GM23338 (cell line): ENCODE measurements around the gene SS18. TPM values are rescaled to one million over a fixed set of nuclear protein-coding genes. Genes with fewer than 3 reads are reported as not detected.

Experiments used
- ATAC-seq: fragments of 200-7000 bp; cut with Tn5 transposase; 3 replicates; pipeline ENCODE4 v1.9.1; 2020
- DNase-seq: peaks from one replicate; pipeline ENCODE4 v3.0.0-alpha.2; 2015; ENCODE audit warnings: low spot score
- H2AFZ ChIP-seq: fragments of 200-600 bp; sonication (generic); 2 replicates; pipeline ENCODE4 v1.8.0; 2016; ENCODE audit warnings: antibody characterized with exemption, mild to moderate bottlenecking, moderate library complexity
- H3F3A ChIP-seq: fragments of 200-600 bp; sonication (generic); replicated peaks from 2 replicates; pipeline ENCODE4 v1.8.0; 2017; ENCODE audit warnings: antibody characterized with exemption, mixed run types, low read depth
- H3K27ac ChIP-seq: fragments of 200-600 bp; sonication (generic); 2 replicates; pipeline ENCODE4 v1.6.1; 2016; ENCODE audit warnings: low read depth
- H3K27me3 ChIP-seq: fragments of 200-600 bp; sonication (generic); 2 replicates; pipeline ENCODE4 v1.8.0; 2016; ENCODE audit warnings: mild to moderate bottlenecking, mixed run types, moderate library complexity; ENCODE audit not compliant: insufficient read depth
- H3K36me3 ChIP-seq: fragments of 200-600 bp; sonication (generic); 2 replicates; pipeline ENCODE4 v1.8.0; 2016; ENCODE audit warnings: mild to moderate bottlenecking; ENCODE audit not compliant: insufficient read depth
- H3K4me1 ChIP-seq: fragments of 200-600 bp; sonication (generic); 2 replicates; pipeline ENCODE4 v1.8.0; 2016; ENCODE audit warnings: mild to moderate bottlenecking, moderate library complexity; ENCODE audit not compliant: insufficient read depth
- H3K4me2 ChIP-seq: fragments of 200-600 bp; sonication (generic); 2 replicates; pipeline ENCODE4 v1.7.1; 2017; ENCODE audit warnings: mixed run types
- H3K4me3 ChIP-seq: fragments of 200-600 bp; sonication (generic); 2 replicates; pipeline ENCODE4 v1.6.1; 2016; ENCODE audit warnings: mixed run types
- H3K79me2 ChIP-seq: fragments of 200-600 bp; sonication (generic); replicated peaks from 2 replicates; pipeline ENCODE4 v1.8.0; 2017; ENCODE audit warnings: mild to moderate bottlenecking; ENCODE audit not compliant: insufficient read depth
- H3K9me2 ChIP-seq: fragments of 200-600 bp; sonication (generic); 2 replicates; pipeline ENCODE4 v1.8.0; 2017; ENCODE audit not compliant: insufficient read depth
- H4K20me1 ChIP-seq: fragments of 200-600 bp; sonication (generic); replicated peaks from 2 replicates; pipeline ENCODE4 v1.8.0; 2017; ENCODE audit warnings: mild to moderate bottlenecking; ENCODE audit not compliant: insufficient read depth
- H3K27ac Mint-ChIP-seq: 2 replicates; pipeline ENCODE4 v1.8.0; 2020; ENCODE audit warnings: inconsistent platforms, mild to moderate bottlenecking, moderate library complexity, mixed read lengths
- H3K27me3 Mint-ChIP-seq: 3 replicates; pipeline ENCODE4 v1.8.0; 2022; ENCODE audit warnings: low read depth, mild to moderate bottlenecking, moderate library complexity, mixed read lengths, inconsistent platforms; ENCODE audit not compliant: insufficient read depth, poor library complexity
- H3K36me3 Mint-ChIP-seq: 3 replicates; pipeline ENCODE4 v1.8.0; 2021; ENCODE audit warnings: low read depth, mild to moderate bottlenecking, inconsistent platforms, moderate library complexity, mixed read lengths
- H3K4me1 Mint-ChIP-seq: 3 replicates; pipeline ENCODE4 v1.8.0; 2020; ENCODE audit warnings: mild to moderate bottlenecking, inconsistent platforms, mixed read lengths
- H3K4me3 Mint-ChIP-seq: 3 replicates; pipeline ENCODE4 v1.8.0; 2021; ENCODE audit warnings: moderate library complexity, mild to moderate bottlenecking, inconsistent platforms, mixed read lengths
- H3K9me3 Mint-ChIP-seq: 3 replicates; pipeline ENCODE4 v1.8.0; 2020; ENCODE audit warnings: moderate library complexity, mild to moderate bottlenecking, inconsistent platforms, mixed read lengths
- CREB1 ChIP-seq: fragments of 250-450 bp; sonication (Bioruptor Pico); IDR thresholded peaks from 2 replicates; pipeline ENCODE4 v1.5.0; 2020; ENCODE audit warnings: low read depth, mild to moderate bottlenecking, moderate library complexity
- CTCF ChIP-seq, 2 experiments: fragments of 200-600 bp in 1 of 2; sonication (generic) in 1 of 2; conservative IDR thresholded peaks; 2 replicates each; pipeline versions ENCODE4 v1.5.1 to v1.6.1; 2016 to 2017; ENCODE audit warnings: antibody characterized with exemption in 2 of 2, low read depth in 2 of 2, mild to moderate bottlenecking in 2 of 2, moderate library complexity in 1 of 2
- ETS1 ChIP-seq: IDR thresholded peaks from 2 replicates; pipeline ENCODE4 v1.6.1; 2016; ENCODE audit warnings: antibody characterized with exemption
- EZH2 ChIP-seq: fragments of 200-600 bp; sonication (generic); IDR thresholded peaks from one replicate; pipeline ENCODE4 v1.8.0; 2017; ENCODE audit warnings: antibody characterized with exemption, mild to moderate bottlenecking, low read depth; ENCODE audit not compliant: unreplicated experiment
- EZH2phosphoT487 ChIP-seq: fragments of 200-600 bp; sonication (generic); IDR thresholded peaks from one replicate; pipeline ENCODE4 v1.8.1; 2018; ENCODE audit warnings: antibody characterized with exemption; ENCODE audit not compliant: unreplicated experiment
- JUNB ChIP-seq: IDR thresholded peaks from one replicate; pipeline ENCODE4 v1.6.1; 2016; ENCODE audit warnings: antibody characterized with exemption; ENCODE audit not compliant: unreplicated experiment
- NANOG ChIP-seq: IDR thresholded peaks from 2 replicates; pipeline ENCODE4 v1.6.1; 2016; ENCODE audit warnings: antibody characterized with exemption, borderline replicate concordance
- POLR2AphosphoS5 ChIP-seq: IDR thresholded peaks from 2 replicates; pipeline ENCODE4 v1.6.1; 2016; ENCODE audit warnings: antibody characterized with exemption, low read depth
- REST ChIP-seq: IDR thresholded peaks from one replicate; pipeline ENCODE4 v1.6.1; 2018; ENCODE audit warnings: antibody characterized with exemption; ENCODE audit not compliant: unreplicated experiment
- STAT1 ChIP-seq: IDR thresholded peaks from one replicate; pipeline ENCODE4 v1.6.1; 2016; ENCODE audit warnings: antibody characterized with exemption; ENCODE audit not compliant: unreplicated experiment
- ZNF114 ChIP-seq: fragments of 250-450 bp; sonication (Bioruptor Pico); IDR thresholded peaks from 2 replicates; pipeline ENCODE4 v1.5.0; 2020; ENCODE audit warnings: mild to moderate bottlenecking, moderate library complexity
- ZNF331 ChIP-seq: fragments of 250-450 bp; sonication (Bioruptor Pico); IDR thresholded peaks from 2 replicates; pipeline ENCODE4 v1.5.0; 2020; ENCODE audit warnings: low read depth, mild to moderate bottlenecking, moderate library complexity
- ZNF462 ChIP-seq: fragments of 250-450 bp; sonication (Bioruptor Pico); IDR thresholded peaks from 2 replicates; pipeline ENCODE4 v1.5.0; 2020; ENCODE audit warnings: mild to moderate bottlenecking, moderate library complexity
- polyA plus RNA-seq: library from polyadenylated mRNA; unstranded; fragments of >200 nt; fragmentation: Nextera tagmentation; extraction: Ambion mirVana; gene quantifications from 2 replicates; pipeline ENCODE4 v1.2.1, GENCODE V29; 2016
- total RNA-seq: library from RNA; depleted of rRNA; stranded (reverse); fragments of >200 nt; shearing (Covaris generic); gene quantifications from 2 replicates; pipeline ENCODE4 v1.2.3, GENCODE V29; 2014

SS18 gene
- total and polyA plus RNA-seq, 2 experiments from 2014 or later, result 41.3 to 148 TPM

GRCh38 chr18:26074246-26074645 is 16.2 kb downstream of the SS18 start:
- H3K36me3 Mint-ChIP-seq, result peaks cover 62% of the 10 kb centered on the region
- Histone ChIP-seq H3K27me3 (no peaks in the 10 kb centered on the region), H3K27ac (no peak overlapping the region), H3K9me2 (no peaks in the 10 kb centered on the region), H2AFZ (no peak overlapping the region), H3F3A (no peaks in the 10 kb centered on the region), H3K79me2 (peaks cover 93% of the 10 kb centered on the region), H3K4me1 (no peaks in the 10 kb centered on the region), H4K20me1 (no peaks in the 10 kb centered on the region; the same call in 1 of the 2 replicates), H3K4me2 (no peak overlapping the region), H3K36me3 (no peaks in the 10 kb centered on the region; the same call in 1 of the 2 replicates), H3K4me3 (no peak overlapping the region)
- H3K4me1 Mint-ChIP-seq, result no peaks in the 10 kb centered on the region
- DNase-seq, result no peak
- H3K27me3 Mint-ChIP-seq, result no peaks in the 10 kb centered on the region
- H3K9me3 Mint-ChIP-seq, result no peaks in the 10 kb centered on the region; the same call in 2 of the 3 replicates
- H3K27ac Mint-ChIP-seq, result no peak overlapping the region
- no peak overlapping the region for H3K4me3 Mint-ChIP-seq
- TF ChIP-seq ZNF462, result no peak
- no peak for TF ChIP-seq CTCF (conservative IDR thresholded peaks at IDR 0.05; ENCODE audit: low read depth in 2 of 2)
- TF ChIP-seq REST, result no peak
- TF ChIP-seq EZH2phosphoT487, result no peak
- TF ChIP-seq STAT1, result no peak
- no peak for TF ChIP-seq NANOG
- no peak for TF ChIP-seq ETS1
- no peak for TF ChIP-seq EZH2
- TF ChIP-seq ZNF114, result no peak
- no peak for TF ChIP-seq JUNB
- no peak for TF ChIP-seq POLR2AphosphoS5
- TF ChIP-seq CREB1, result no peak
- TF ChIP-seq ZNF331 (CRISPR knock-in tag), result no peak
- no peak for ATAC-seq
